ENCODE measurements around the gene FAM131A. TPM values are rescaled to one million over a fixed set of nuclear protein-coding genes. Genes with fewer than 3 reads are reported as not detected.

Gene FAM131A
- total RNA-seq, 1 experiment from 2014 or later = 12.9 TPM

GRCh38 chr3:184380627-184381260, 43.3 kb downstream of the FAM131A start:
- Mint-ChIP-seq H3K4me3 (ENCODE audit: unreplicated experiment) (no peak overlapping the region), H3K4me1 (ENCODE audit: insufficient read depth, unreplicated experiment) (no peaks in the 10 kb centered on the region), H3K9me3 (ENCODE audit: unreplicated experiment) (no peaks in the 10 kb centered on the region), H3K27ac (ENCODE audit: low read depth, unreplicated experiment) (no peak overlapping the region), H3K36me3 (ENCODE audit: insufficient read depth, unreplicated experiment) (no peaks in the 10 kb centered on the region), H3K27me3 (ENCODE audit: insufficient read depth, unreplicated experiment) (peaks cover 40% of the 10 kb centered on the region)
- BruUV-seq (replicated peaks) = no TSS peak
- DNase-seq (ENCODE audit: unreplicated experiment) = no peak
- ChIA-PET POLR2A (interaction anchor here (1.0 kb wide), 1 partner anchor 19 kb away, joined by 3 read pairs; no protein-coding TSS in a partner anchor), CTCF (interaction anchor here (0.5 to 1.7 kb wide), 4 partner anchors 94 to 1716 kb away, joined by 3 to 6 read pairs (median 3); no protein-coding TSS in a partner anchor)
- intact Hi-C loops (cut with micrococcal nuclease) = no loop called here
- no peak for TF ChIP-seq CTCF (IDR thresholded peaks at IDR 0.05; ENCODE audit: unreplicated experiment)

GRCh38 chr3:184381261-184382224, 44.1 kb downstream of the FAM131A start:
- no peak overlapping the region for H3K4me3 Mint-ChIP-seq (ENCODE audit: unreplicated experiment)
- no peaks in the 10 kb centered on the region for H3K4me1 Mint-ChIP-seq (ENCODE audit: insufficient read depth, unreplicated experiment)
- no peak overlapping the region for H3K27ac Mint-ChIP-seq (ENCODE audit: low read depth, unreplicated experiment)
- no peaks in the 10 kb centered on the region for H3K9me3 Mint-ChIP-seq (ENCODE audit: unreplicated experiment)
- no peak for DNase-seq (ENCODE audit: unreplicated experiment)
- ChIA-PET CTCF (interaction anchor here (0.5 to 1.7 kb wide), 4 partner anchors 95 to 1717 kb away, joined by 3 to 6 read pairs (median 3); no protein-coding TSS in a partner anchor), POLR2A (no interaction called here)
- intact Hi-C loops (cut with micrococcal nuclease) = no loop called here
- no TSS peak for BruUV-seq (replicated peaks)
- TF ChIP-seq CTCF (IDR thresholded peaks at IDR 0.05; ENCODE audit: unreplicated experiment) = no peak
- peaks cover 32% of the 10 kb centered on the region for H3K27me3 Mint-ChIP-seq (ENCODE audit: insufficient read depth, unreplicated experiment)
- no peaks in the 10 kb centered on the region for H3K36me3 Mint-ChIP-seq (ENCODE audit: insufficient read depth, unreplicated experiment)

DNA sequence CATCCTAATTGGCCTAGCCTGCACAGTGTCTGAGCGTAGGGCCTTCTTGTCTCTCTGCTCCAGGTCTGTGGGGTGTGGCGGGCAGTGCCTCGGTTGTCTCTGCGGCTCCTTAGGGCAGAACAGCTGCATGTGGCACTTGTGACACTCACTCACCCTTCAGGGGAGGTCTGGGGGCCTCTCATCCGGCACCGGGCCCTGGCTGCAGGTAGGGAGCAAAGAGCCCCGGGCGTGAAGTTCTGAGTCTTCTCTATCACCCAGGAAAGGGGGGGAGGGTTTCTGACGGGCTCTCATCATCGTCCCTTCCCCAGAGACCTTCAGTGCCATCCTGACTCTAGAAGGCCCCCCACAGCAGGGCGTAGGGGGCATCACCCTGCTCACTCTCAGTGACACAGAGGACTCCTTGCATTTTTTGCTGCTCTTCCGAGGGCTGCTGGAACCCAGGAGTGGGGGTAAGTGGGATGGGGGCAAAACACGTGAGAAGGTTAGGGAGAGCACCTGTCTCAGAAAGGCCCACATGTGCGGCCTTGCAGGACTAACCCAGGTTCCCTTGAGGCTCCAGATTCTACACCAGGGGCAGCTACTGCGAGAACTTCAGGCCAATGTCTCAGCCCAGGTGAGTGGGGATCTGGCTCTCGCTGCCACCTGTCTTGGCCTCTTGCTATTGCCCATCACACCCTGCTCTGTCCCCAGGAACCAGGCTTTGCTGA, 45.1 kb downstream of the FAM131A start:
- Mint-ChIP-seq H3K27ac (ENCODE audit: low read depth, unreplicated experiment) (no peak overlapping the region), H3K27me3 (ENCODE audit: insufficient read depth, unreplicated experiment) (peaks cover 23% of the 10 kb centered on the region), H3K36me3 (ENCODE audit: insufficient read depth, unreplicated experiment) (no peaks in the 10 kb centered on the region), H3K4me3 (ENCODE audit: unreplicated experiment) (no peak overlapping the region), H3K4me1 (ENCODE audit: insufficient read depth, unreplicated experiment) (no peaks in the 10 kb centered on the region), H3K9me3 (ENCODE audit: unreplicated experiment) (no peaks in the 10 kb centered on the region)
- intact Hi-C loops (cut with micrococcal nuclease) = no loop called here
- CTCF ChIA-PET = interaction anchor here (1.7 to 1.8 kb wide), 2 partner anchors 10 to 159 kb away, joined by 6 to 7 read pairs; no protein-coding TSS in a partner anchor
- no TSS peak for BruUV-seq (replicated peaks)
- POLR2A ChIA-PET = no interaction called here
- no peak for TF ChIP-seq CTCF (IDR thresholded peaks at IDR 0.05; ENCODE audit: unreplicated experiment)
- DNase-seq (ENCODE audit: unreplicated experiment) = no peak

Data from MCF 10A (cell line).